Measurements from ENCODE around the gene PLS3. TPM values are rescaled to one million over a fixed set of nuclear protein-coding genes. Genes with fewer than 3 reads are reported as not detected.

Gene PLS3
- total RNA-seq, 1 experiment from 2014 or later: 96.7 TPM

DNA sequence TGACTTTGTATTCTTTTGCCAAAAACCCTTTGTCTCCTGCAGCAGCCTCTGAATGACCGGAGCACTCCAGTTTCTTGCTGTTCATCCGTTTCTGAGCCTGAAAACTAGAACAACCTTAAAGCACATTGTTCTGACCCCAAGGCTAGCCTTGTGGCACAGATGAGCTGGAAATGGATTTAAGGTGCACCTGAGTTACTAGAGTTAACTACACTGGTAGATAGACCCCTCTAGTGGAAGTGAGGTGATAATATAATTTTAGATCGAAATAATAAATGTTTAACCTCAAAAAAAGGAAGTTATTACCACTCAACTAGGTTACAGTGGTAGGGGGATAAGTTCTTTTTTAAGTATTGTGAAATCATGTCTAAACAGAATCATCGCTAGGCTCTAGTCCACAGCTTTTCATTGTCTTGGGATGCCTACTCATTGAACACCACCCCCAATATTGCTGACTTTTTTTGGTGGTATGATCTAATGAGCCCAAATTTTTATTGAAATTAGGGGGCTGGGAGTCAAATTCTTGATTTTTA is 2.7 kb downstream of the PLS3 start:
- Mint-ChIP-seq H3K36me3 (peaks cover 3% of the 10 kb centered on the region; the same call in 1 of the 2 replicates), H3K4me1 (peaks cover 17% of the 10 kb centered on the region; the same call in 1 of the 2 replicates), H3K27me3 (ENCODE audit: low read depth) (no peaks in the 10 kb centered on the region), H3K4me3 (no peak overlapping the region), H3K27ac (no peak overlapping the region), H3K9me3 (no peaks in the 10 kb centered on the region)
- DNase-seq (ENCODE audit: low spot score) (no peak), ATAC-seq (no peak)
- ChIA-PET POLR2A (no interaction called here), CTCF (no interaction called here)
- no peak for TF ChIP-seq SMAD3 (CRISPR knock-in tag; IDR thresholded peaks at IDR 0.05; ENCODE audit: borderline replicate concordance)
- no peak for TF ChIP-seq TCF7 (CRISPR knock-in tag; IDR thresholded peaks at IDR 0.05; ENCODE audit: low read depth)
- TF ChIP-seq, protein P1, sequence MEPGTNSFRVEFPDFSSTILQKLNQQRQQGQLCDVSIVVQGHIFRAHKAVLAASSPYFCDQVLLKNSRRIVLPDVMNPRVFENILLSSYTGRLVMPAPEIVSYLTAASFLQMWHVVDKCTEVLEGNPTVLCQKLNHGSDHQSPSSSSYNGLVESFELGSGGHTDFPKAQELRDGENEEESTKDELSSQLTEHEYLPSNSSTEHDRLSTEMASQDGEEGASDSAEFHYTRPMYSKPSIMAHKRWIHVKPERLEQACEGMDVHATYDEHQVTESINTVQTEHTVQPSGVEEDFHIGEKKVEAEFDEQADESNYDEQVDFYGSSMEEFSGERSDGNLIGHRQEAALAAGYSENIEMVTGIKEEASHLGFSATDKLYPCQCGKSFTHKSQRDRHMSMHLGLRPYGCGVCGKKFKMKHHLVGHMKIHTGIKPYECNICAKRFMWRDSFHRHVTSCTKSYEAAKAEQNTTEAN (CRISPR knock-in tag; IDR thresholded peaks at IDR 0.05): no peak
- no peak for TF ChIP-seq RORB (CRISPR knock-in tag; IDR thresholded peaks at IDR 0.05)
- TF ChIP-seq ETV6 (CRISPR knock-in tag; IDR thresholded peaks at IDR 0.05): no peak
- TF ChIP-seq, protein P2, sequence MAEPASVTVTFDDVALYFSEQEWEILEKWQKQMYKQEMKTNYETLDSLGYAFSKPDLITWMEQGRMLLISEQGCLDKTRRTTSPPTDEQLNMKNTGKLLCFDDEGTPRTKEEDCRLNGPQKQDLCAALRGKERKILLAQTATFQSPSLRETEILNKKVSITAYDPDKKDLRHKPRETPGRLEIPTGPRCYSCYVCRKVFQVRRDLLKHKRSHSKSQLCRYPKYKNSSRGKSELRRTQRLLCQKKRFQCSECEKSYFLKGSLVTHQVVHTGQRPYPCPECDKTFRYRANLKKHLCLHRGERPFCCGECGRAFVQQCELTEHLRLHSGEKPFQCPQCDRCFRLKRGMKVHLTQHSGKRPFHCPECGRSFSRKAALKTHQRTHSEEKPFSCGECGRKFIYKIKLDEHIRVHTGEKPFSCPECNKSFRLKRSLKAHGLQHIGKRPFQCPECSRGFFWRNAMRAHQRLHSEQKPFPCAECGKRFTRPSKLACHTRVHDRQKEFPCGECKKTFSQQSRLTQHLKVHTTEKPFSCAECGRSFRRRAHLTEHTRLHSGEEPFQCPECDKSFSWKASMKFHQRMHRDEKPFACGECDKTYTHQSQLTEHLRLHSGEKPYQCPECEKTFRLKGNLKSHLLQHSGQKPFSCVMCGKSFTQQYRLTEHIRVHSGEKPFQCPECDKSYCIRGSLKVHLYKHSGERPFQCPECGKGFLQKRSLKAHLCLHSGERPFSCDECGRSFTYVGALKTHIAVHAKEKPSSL (CRISPR knock-in tag; conservative IDR thresholded peaks at IDR 0.05): no peak
- no peak for TF ChIP-seq ZNF671 (CRISPR knock-in tag; IDR thresholded peaks at IDR 0.05)
- TF ChIP-seq CBFB (CRISPR knock-in tag; IDR thresholded peaks at IDR 0.05; ENCODE audit: low read depth): no peak
- TF ChIP-seq, protein P3, sequence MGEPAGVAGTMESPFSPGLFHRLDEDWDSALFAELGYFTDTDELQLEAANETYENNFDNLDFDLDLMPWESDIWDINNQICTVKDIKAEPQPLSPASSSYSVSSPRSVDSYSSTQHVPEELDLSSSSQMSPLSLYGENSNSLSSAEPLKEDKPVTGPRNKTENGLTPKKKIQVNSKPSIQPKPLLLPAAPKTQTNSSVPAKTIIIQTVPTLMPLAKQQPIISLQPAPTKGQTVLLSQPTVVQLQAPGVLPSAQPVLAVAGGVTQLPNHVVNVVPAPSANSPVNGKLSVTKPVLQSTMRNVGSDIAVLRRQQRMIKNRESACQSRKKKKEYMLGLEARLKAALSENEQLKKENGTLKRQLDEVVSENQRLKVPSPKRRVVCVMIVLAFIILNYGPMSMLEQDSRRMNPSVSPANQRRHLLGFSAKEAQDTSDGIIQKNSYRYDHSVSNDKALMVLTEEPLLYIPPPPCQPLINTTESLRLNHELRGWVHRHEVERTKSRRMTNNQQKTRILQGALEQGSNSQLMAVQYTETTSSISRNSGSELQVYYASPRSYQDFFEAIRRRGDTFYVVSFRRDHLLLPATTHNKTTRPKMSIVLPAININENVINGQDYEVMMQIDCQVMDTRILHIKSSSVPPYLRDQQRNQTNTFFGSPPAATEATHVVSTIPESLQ (CRISPR knock-in tag; IDR thresholded peaks at IDR 0.05): no peak
- TF ChIP-seq CDX4 (CRISPR knock-in tag; IDR thresholded peaks at IDR 0.05; ENCODE audit: borderline replicate concordance): no peak
- TF ChIP-seq EMX1 (CRISPR knock-in tag; IDR thresholded peaks at IDR 0.05): no peak
- no peak for TF ChIP-seq IRF2 (CRISPR knock-in tag; IDR thresholded peaks at IDR 0.05; ENCODE audit: borderline replicate concordance, low read depth)
- TF ChIP-seq JAZF1 (CRISPR knock-in tag; IDR thresholded peaks at IDR 0.05): no peak
- no peak for TF ChIP-seq ZNF138 (CRISPR knock-in tag; conservative IDR thresholded peaks at IDR 0.05)
- TF ChIP-seq MLX (CRISPR knock-in tag; IDR thresholded peaks at IDR 0.05): no peak
- no peak for TF ChIP-seq ZNF281 (CRISPR knock-in tag; IDR thresholded peaks at IDR 0.05)
- no peak for TF ChIP-seq SMAD4 (CRISPR knock-in tag; IDR thresholded peaks at IDR 0.05)
- TF ChIP-seq SOX15 (CRISPR knock-in tag; IDR thresholded peaks at IDR 0.05): no peak
- TF ChIP-seq ATF2 (CRISPR knock-in tag; IDR thresholded peaks at IDR 0.05; ENCODE audit: borderline replicate concordance, low read depth): no peak

Measured in WTC11 (cell line).